H1 (cell line): ENCODE measurements around the gene UBE2B. TPM values are rescaled to one million over a fixed set of nuclear protein-coding genes. Genes with fewer than 3 reads are reported as not detected.
A peak's percentile ranks its signal among the peaks of the same experiment; 100 is the strongest.

Experiments used
- CTCF ChIA-PET: fragments of 300-600 bp; sonication (Branson Sonifier 250); formaldehyde crosslinking; loops from one replicate; lab custom pipeline; 2021; ENCODE audit not compliant: partially characterized antibody; lab: Charles Lee
- POLR2A ChIA-PET: fragments of 300-600 bp; sonication (Branson Sonifier 250); formaldehyde crosslinking; loops from one replicate; lab custom pipeline; 2021; ENCODE audit warnings: inconsistent platforms; ENCODE audit not compliant: partially characterized antibody; lab: Charles Lee
- DNase-seq, 2 experiments: peaks; one replicate each; pipeline versions ENCODE4 v3.0.0 to v3.0.0-alpha.2; 2010 to 2022; ENCODE audit warnings: low spot score in 2 of 2, low read depth in 1 of 2, mixed read lengths in 1 of 2
- FAIRE-seq: peaks from 2 replicates; lab custom pipeline; 2011; peaks lifted over from hg19 to GRCh38; lab: Jason Lieb, UNC
- H2AFZ ChIP-seq: 2 replicates; pipeline ENCODE4 v1.8.1; 2012; ENCODE audit warnings: low read length, inconsistent platforms
- H2AK5ac ChIP-seq: 2 replicates; pipeline ENCODE4 v1.6.1; 2013; ENCODE audit warnings: low read depth, low read length
- H2BK120ac ChIP-seq: replicated peaks from 2 replicates; pipeline ENCODE3; 2013; ENCODE audit warnings: low read depth, low read length, inconsistent platforms
- H2BK12ac ChIP-seq: 2 replicates; pipeline ENCODE4 v1.6.1; 2013; ENCODE audit warnings: low read depth, low read length
- H2BK15ac ChIP-seq: 2 replicates; pipeline ENCODE4 v1.6.1; 2013; ENCODE audit warnings: low read length
- H2BK20ac ChIP-seq: 2 replicates; pipeline ENCODE4 v1.6.1; 2013; ENCODE audit warnings: low read length
- H2BK5ac ChIP-seq: 2 replicates; pipeline ENCODE4 v1.6.1; 2013; ENCODE audit warnings: low read depth, low read length
- H3K14ac ChIP-seq: 2 replicates; pipeline ENCODE4 v1.6.1; 2013; ENCODE audit warnings: inconsistent platforms; ENCODE audit not compliant: insufficient read length
- H3K18ac ChIP-seq: 2 replicates; pipeline ENCODE4 v1.6.1; 2013; ENCODE audit warnings: low read length; ENCODE audit errors: extremely low read depth
- H3K23ac ChIP-seq: 2 replicates; pipeline ENCODE4 v1.6.1; 2013; ENCODE audit warnings: inconsistent platforms; ENCODE audit not compliant: insufficient read length
- H3K23me2 ChIP-seq: 2 replicates; pipeline ENCODE4 v1.6.1; 2013; ENCODE audit warnings: low read depth, low read length
- H3K27ac ChIP-seq: 2 replicates; pipeline ENCODE4 v1.6.1; 2011; ENCODE audit warnings: low read depth, low read length, inconsistent platforms
- H3K27me3 ChIP-seq, 4 experiments: replicated peaks in 1 of 4; 1 replicate in 1 of 4; 2 replicates in 3 of 4; pipeline versions ENCODE4 v1.6.1 to v1.8.1; 2011 to 2013; ENCODE audit warnings: low read length in 3 of 4, mild to moderate bottlenecking in 3 of 4, inconsistent platforms in 2 of 4, mixed read lengths in 2 of 4, moderate library complexity in 1 of 4; ENCODE audit not compliant: control insufficient read depth in 3 of 4, insufficient read depth in 3 of 4; ENCODE audit errors: extremely low read depth in 1 of 4
- H3K36me3 ChIP-seq, 4 experiments: 2 replicates each; pipeline versions ENCODE4 v1.6.1 to v1.8.1; 2011 to 2013; ENCODE audit warnings: mild to moderate bottlenecking in 4 of 4, low read length in 3 of 4, moderate library complexity in 2 of 4, control low read depth in 1 of 4, inconsistent platforms in 1 of 4; ENCODE audit not compliant: insufficient read depth in 4 of 4, control insufficient read depth in 2 of 4
- H3K4ac ChIP-seq: replicated peaks from 2 replicates; pipeline ENCODE3; 2013; ENCODE audit warnings: low read length, low read depth, mixed read lengths, inconsistent platforms; ENCODE audit not compliant: insufficient read length
- H3K4me1 ChIP-seq, 4 experiments: replicated peaks in 1 of 4; 1 replicate in 1 of 4; 2 replicates in 3 of 4; pipeline versions ENCODE4 v1.6.1 to v1.8.1; 2011 to 2013; ENCODE audit warnings: low read length in 3 of 4, inconsistent platforms in 2 of 4, mixed read lengths in 1 of 4; ENCODE audit not compliant: insufficient read depth in 4 of 4, control insufficient read depth in 3 of 4
- H3K4me2 ChIP-seq, 2 experiments: 2 replicates each; pipeline versions ENCODE4 v1.6.1 to v1.8.1; 2011 to 2013; ENCODE audit warnings: low read depth in 2 of 2, low read length in 2 of 2, control low read depth in 1 of 2, inconsistent platforms in 1 of 2, mild to moderate bottlenecking in 1 of 2; ENCODE audit not compliant: insufficient read depth in 1 of 2
- H3K4me3 ChIP-seq, 4 experiments: fragments of 200-600, 300-600 bp in 1 of 4; sonication (generic), shearing (Covaris generic), sonication (Bioruptor Twin) in 1 of 4; 2 replicates each; pipeline versions ENCODE4 v1.5.1 to v1.8.1; 2011 to 2016; ENCODE audit warnings: low read length in 4 of 4, low read depth in 3 of 4, control low read depth in 2 of 4, inconsistent platforms in 2 of 4, mild to moderate bottlenecking in 2 of 4, mixed read lengths in 1 of 4, moderate library complexity in 1 of 4; ENCODE audit not compliant: insufficient read depth in 2 of 4; ENCODE audit errors: extremely low read depth in 1 of 4
- H3K56ac ChIP-seq: replicated peaks from 2 replicates; pipeline ENCODE3; 2013; ENCODE audit warnings: low read depth, mild to moderate bottlenecking, mixed read lengths, low read length, inconsistent platforms; ENCODE audit not compliant: insufficient read length
- H3K79me1 ChIP-seq: 2 replicates; pipeline ENCODE4 v1.6.1; 2013; ENCODE audit warnings: low read depth, low read length, control low read depth
- H3K79me2 ChIP-seq, 2 experiments: 2 replicates each; pipeline versions ENCODE4 v1.6.1 to v1.8.1; 2012 to 2013; ENCODE audit warnings: low read length in 2 of 2, mild to moderate bottlenecking in 2 of 2, inconsistent platforms in 1 of 2; ENCODE audit not compliant: insufficient read depth in 2 of 2, control insufficient read depth in 1 of 2
- H3K9ac ChIP-seq, 4 experiments: replicated peaks in 1 of 4; 1 replicate in 1 of 4; 2 replicates in 3 of 4; pipeline versions ENCODE4 v1.6.1 to v1.8.1; 2011 to 2013; ENCODE audit warnings: low read depth in 3 of 4, low read length in 3 of 4, control low read depth in 2 of 4, mild to moderate bottlenecking in 2 of 4, moderate library complexity in 2 of 4, inconsistent platforms in 1 of 4; ENCODE audit errors: extremely low read depth in 1 of 4
- H3K9me3 ChIP-seq, 2 experiments: 2 replicates each; pipeline versions ENCODE4 v1.6.1 to v1.8.1; 2012 to 2013; ENCODE audit warnings: mild to moderate bottlenecking in 2 of 2, moderate library complexity in 2 of 2, control low read depth in 1 of 2, inconsistent platforms in 1 of 2, low read depth in 1 of 2, low read length in 1 of 2, mixed read lengths in 1 of 2; ENCODE audit not compliant: insufficient read depth in 2 of 2
- H4K20me1 ChIP-seq, 2 experiments: replicated peaks in 1 of 2; 2 replicates each; pipeline versions ENCODE3 to v1.8.1; 2011 to 2013; ENCODE audit warnings: inconsistent platforms in 2 of 2, low read length in 2 of 2, mild to moderate bottlenecking in 1 of 2; ENCODE audit not compliant: insufficient read depth in 2 of 2, control insufficient read depth in 1 of 2
- H4K5ac ChIP-seq: 2 replicates; pipeline ENCODE4 v1.6.1; 2013; ENCODE audit warnings: low read length, low read depth, mixed read lengths, inconsistent platforms; ENCODE audit not compliant: insufficient read length
- H4K8ac ChIP-seq: 2 replicates; pipeline ENCODE4 v1.8.0; 2013; ENCODE audit warnings: mild to moderate bottlenecking, moderate library complexity, low read length, inconsistent platforms; ENCODE audit not compliant: insufficient read depth; ENCODE audit errors: extremely low read depth
- H4K91ac ChIP-seq: replicated peaks from 2 replicates; pipeline ENCODE3; 2013; ENCODE audit warnings: low read length, mixed read lengths, inconsistent platforms; ENCODE audit not compliant: insufficient read length
- CBX8 ChIP-seq: fragments of 300-800, 300-1000 bp; sonication (generic); IDR thresholded peaks from 2 replicates; pipeline ENCODE4 v1.7.1; 2016; ENCODE audit warnings: low read depth, low read length, borderline replicate concordance
- CHD2 ChIP-seq: IDR thresholded peaks from 2 replicates; pipeline ENCODE4 v1.6.1; 2012; ENCODE audit warnings: low read length, improper control_type of control experiment
- FOSL1 ChIP-seq: IDR thresholded peaks from 2 replicates; pipeline ENCODE4 v1.6.1; 2011; ENCODE audit warnings: mild to moderate bottlenecking, low read depth, low read length, moderate library complexity; ENCODE audit not compliant: insufficient read depth
- HDAC6 ChIP-seq: IDR thresholded peaks from one replicate; pipeline ENCODE4 v1.7.1; 2012; ENCODE audit warnings: low read depth, mild to moderate bottlenecking, inconsistent platforms, low read length, moderate library complexity
- KDM1A ChIP-seq: fragments of 200-600, 300-600 bp; sonication (generic); IDR thresholded peaks from 2 replicates; pipeline ENCODE4 v1.7.1; 2016; ENCODE audit warnings: mild to moderate bottlenecking, low read length, borderline replicate concordance
- KDM5A ChIP-seq: fragments of 200-600 bp; IDR thresholded peaks from 2 replicates; pipeline ENCODE4 v1.7.1; 2012; ENCODE audit warnings: mild to moderate bottlenecking, low read length, inconsistent platforms, mixed read lengths
- NRF1 ChIP-seq: IDR thresholded peaks from 2 replicates; pipeline ENCODE4 v1.6.1; 2011; ENCODE audit warnings: mild to moderate bottlenecking, low read depth, low read length, improper control_type of control experiment
- SIRT6 ChIP-seq: IDR thresholded peaks from one replicate; pipeline ENCODE4 v1.7.1; 2012; ENCODE audit warnings: low read length, inconsistent platforms
- TEAD4 ChIP-seq: IDR thresholded peaks from 2 replicates; pipeline ENCODE4 v1.6.1; 2012; ENCODE audit warnings: low read depth, low read length, inconsistent platforms, mixed read lengths
- WGBS, 2 experiments: shearing (Covaris generic) in 1 of 2; methylation state at CpG; one replicate each; pipeline versions ENCODE4 v1.1.6 to v1.1.7; 2013 to 2015; ENCODE audit warnings: low lambda C conversion rate in 2 of 2, mixed read lengths in 2 of 2, inconsistent platforms in 1 of 2, low coverage in 1 of 2, missing lambda C conversion rate in 1 of 2; ENCODE audit not compliant: insufficient replicate concordance in 2 of 2, insufficient coverage in 1 of 2, insufficient read length in 1 of 2; ENCODE audit errors: extremely low coverage in 1 of 2, missing lambda C conversion rate in 1 of 2; 5-methylcytosine and 5-hydroxymethylcytosine counted together
- polyA plus RNA-seq, 7 experiments: library from polyadenylated mRNA; depleted of rRNA in 3 of 7; stranded (reverse) in 5 of 7; unstranded in 2 of 7; fragments of >200 nt in 5 of 7; fragments of 200-250 nt in 2 of 7; gene quantifications; 1 replicate in 5 of 7; 2 replicates in 1 of 7; 4 replicates in 1 of 7; pipeline versions ENCODE4 v1.2.1 to v1.2.3, GENCODE V29; 2011 to 2013; ENCODE audit warnings: missing spikeins in 2 of 7, mixed read lengths in 2 of 7
- total RNA-seq: library from RNA; stranded (reverse); fragmentation: NEBNext Ultra II Directional; extraction: Animal tissue kit (Norgen Biotek cat#: 25700); gene quantifications from 2 replicates; pipeline ENCODE4 v1.2.1, GENCODE V29; 2021
- TF ChIP-seq, protein P1 (sequence below): IDR thresholded peaks from 2 replicates; pipeline ENCODE4 v1.6.1; 2011; ENCODE audit warnings: low read length, improper control_type of control experiment

UBE2B gene
- total and polyA plus RNA-seq, 2 of the 8 experiments (the other 6 are each of a cell fraction or from before 2014, with no cell fraction given) = 15.9 to 46.8 TPM

DNA sequence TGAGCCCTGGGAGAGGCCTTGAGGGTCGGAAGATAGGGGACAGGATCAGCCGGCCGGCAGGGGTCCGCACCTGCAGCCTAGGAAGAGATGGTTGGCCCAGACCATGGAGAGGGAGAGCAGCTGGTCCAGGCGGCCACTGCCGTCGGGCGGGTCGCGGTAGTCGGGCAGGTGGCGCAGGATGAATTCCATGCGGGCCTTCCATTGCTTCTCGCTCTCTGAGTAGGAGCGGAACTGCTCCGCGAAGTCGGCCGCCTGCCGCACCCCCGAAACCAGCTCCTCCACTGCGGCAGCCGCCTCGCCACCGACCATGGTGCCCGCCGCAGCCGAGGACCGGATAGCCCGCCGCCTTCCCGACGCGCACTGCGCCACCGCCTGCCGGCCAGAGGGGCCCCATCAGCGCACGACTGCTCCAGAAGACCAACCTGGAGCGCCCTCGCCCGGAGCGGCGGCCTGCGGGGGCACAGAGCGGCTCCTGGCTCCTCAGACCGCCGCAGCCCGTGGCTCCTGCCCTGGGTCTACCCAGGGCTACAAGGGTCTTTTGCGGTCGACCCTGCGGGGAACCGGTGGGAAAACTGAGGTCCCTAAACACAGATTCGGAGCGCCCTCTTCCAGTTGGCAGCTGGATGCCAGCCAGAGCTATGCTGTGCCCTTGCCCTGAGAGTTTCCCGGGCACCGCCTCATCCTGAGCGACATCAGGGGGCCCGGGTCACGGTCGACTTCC, 40.3 kb downstream of the UBE2B start, which contains the start of gene CDKN2AIPNL:
Gene CDKN2AIPNL (minus strand): TSS at position 336 of the 721 bp plus-strand sequence. CDS start 27 bp downstream, at position 309.
- FAIRE-seq = no peak
- Histone ChIP-seq H3K4me1 (peaks cover 5 to 10% (median 8%) of the 10 kb centered on the region in 4 experiments), H3K23me2 (peaks cover 5% of the 10 kb centered on the region; the same call in 1 of the 2 replicates), H2AK5ac (no peak within 1 kb of the TSS), H3K14ac (no peak within 1 kb of the TSS), H4K20me1 (no peaks in the 10 kb centered on the region), H3K4me2 (peak within 1 kb of the TSS; percentile 83 to 84), H3K27ac (peak within 1 kb of the TSS; percentile 73), H2AFZ (0 out of 2 replicates have a peak within 1 kb of the TSS, but pooled peaks have one; percentile 36), H4K8ac (peak within 1 kb of the TSS; percentile 90), H2BK120ac (no peak within 1 kb of the TSS), H3K79me2 (peaks cover 7 to 26% of the 10 kb centered on the region in 2 experiments), H3K4ac (peak within 1 kb of the TSS; percentile 44), H2BK20ac (0 out of 2 replicates have a peak within 1 kb of the TSS, but pooled peaks have one; percentile 48), H4K91ac (peak within 1 kb of the TSS; percentile 79), H4K5ac (peak within 1 kb of the TSS; percentile 86), H3K79me1 (peaks cover 2% of the 10 kb centered on the region), H3K23ac (no peak within 1 kb of the TSS), H3K27me3 (no peaks in the 10 kb centered on the region), H3K4me3 (peak within 1 kb of the TSS; percentile 75 to 97 (median 86)), H2BK12ac (no peak within 1 kb of the TSS), H3K36me3 (peaks cover 3 to 11% (median 4%) of the 10 kb centered on the region in 4 experiments; a peak in 5 of 8 replicates), H3K18ac (peak within 1 kb of the TSS; percentile 81), H3K56ac (peak within 1 kb of the TSS; percentile 71), H3K9ac (peak within 1 kb of the TSS; percentile 57 to 88 (median 76)), H2BK5ac (peak within 1 kb of the TSS; percentile 66; the same call in 1 of the 2 replicates), H2BK15ac (0 out of 2 replicates have a peak within 1 kb of the TSS, but pooled peaks have one; percentile 19), H3K9me3 (no peaks in the 10 kb centered on the region)
- ChIA-PET POLR2A (interaction anchor here (0.7 to 2.8 kb wide), 34 partner anchors 9 to 185 kb away, joined by 3 to 22 read pairs (median 4); partner anchors contain the start of genes CDKL3, JADE2, PPP2CA and UBE2B), CTCF (interaction anchor here (0.6 to 7.0 kb wide), 53 partner anchors 9 to 413 kb away, joined by 3 to 91 read pairs (median 5); partner anchors contain the start of genes JADE2 and SEC24A)
- DNase-seq = peak; percentile 59 to 95
- 7% methylated on average over 61 of the region's 61 CpGs; no CpG with 5 or more reads in 1 of the 2 experiments for WGBS, 2 experiments
- 0 out of 2 replicates have a peak, but pooled peaks have one; percentile 7 for TF ChIP-seq KDM1A
- TF ChIP-seq HDAC6 = no peak
- no peak for TF ChIP-seq FOSL1
- TF ChIP-seq NRF1 = no peak
- no peak for TF ChIP-seq SIRT6
- TF ChIP-seq TEAD4 = no peak
- no peak for TF ChIP-seq CHD2
- TF ChIP-seq, protein P1, sequence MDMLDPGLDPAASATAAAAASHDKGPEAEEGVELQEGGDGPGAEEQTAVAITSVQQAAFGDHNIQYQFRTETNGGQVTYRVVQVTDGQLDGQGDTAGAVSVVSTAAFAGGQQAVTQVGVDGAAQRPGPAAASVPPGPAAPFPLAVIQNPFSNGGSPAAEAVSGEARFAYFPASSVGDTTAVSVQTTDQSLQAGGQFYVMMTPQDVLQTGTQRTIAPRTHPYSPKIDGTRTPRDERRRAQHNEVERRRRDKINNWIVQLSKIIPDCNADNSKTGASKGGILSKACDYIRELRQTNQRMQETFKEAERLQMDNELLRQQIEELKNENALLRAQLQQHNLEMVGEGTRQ = no peak
- TF ChIP-seq KDM5A = 0 out of 2 replicates have a peak, but pooled peaks have one; percentile 26
- no peak for TF ChIP-seq CBX8
